ENCODE measurements around the gene ABCC2.
"Not testable (repeated sequence)": the region's sequence is repeated elsewhere in the genome, so short reads cannot be mapped to it uniquely, and the experiment has no call there.

ABCC2 gene

DNA sequence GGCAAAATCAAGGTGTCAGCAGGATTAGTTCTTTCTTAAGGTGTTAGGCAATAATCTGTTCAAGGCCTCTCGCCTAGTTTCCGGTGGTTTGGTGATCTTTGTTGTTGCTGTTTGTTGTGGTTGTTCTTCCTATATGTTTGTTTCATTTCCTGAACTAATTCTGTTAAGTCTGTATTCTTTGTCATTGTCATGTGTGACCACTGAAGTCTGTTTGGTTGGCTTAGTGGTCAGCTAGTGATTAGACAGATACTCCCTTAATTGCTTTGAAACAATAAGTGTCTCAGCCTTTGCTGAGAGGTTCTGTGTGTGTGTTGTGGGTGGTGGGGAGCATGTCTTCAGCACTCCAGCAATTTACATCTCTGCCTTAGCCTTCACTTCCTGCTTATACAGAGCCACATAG is 46.0 kb downstream of the ABCC2 start:
- ATAC-seq (ENCODE audit: low read depth) (no peak), DNase-seq (ENCODE audit: low spot score) (no peak)
- H3K36me3 ChIP-seq (ENCODE audit: low read depth), result no peaks in the 10 kb centered on the region
- no peaks in the 10 kb centered on the region for H3K27me3 ChIP-seq (ENCODE audit: insufficient read depth, poor library complexity, severe bottlenecking)
- no peak overlapping the region for H3K4me3 ChIP-seq (ENCODE audit: severe bottlenecking)
- H3K4me1 ChIP-seq (ENCODE audit: insufficient read depth, poor library complexity, severe bottlenecking), result no peaks in the 10 kb centered on the region
- H3K9me3 ChIP-seq (ENCODE audit: severe bottlenecking), result no peaks in the 10 kb centered on the region
- no peak for TF ChIP-seq CTCF (IDR thresholded peaks at IDR 0.05; ENCODE audit: poor library complexity, severe bottlenecking)
- no peak overlapping the region for H3K27ac ChIP-seq (ENCODE audit: poor library complexity, severe bottlenecking)

- Histone ChIP-seq H3K9me3 (ENCODE audit: severe bottlenecking) (no peaks in the 10 kb centered on the region), H3K27ac (ENCODE audit: poor library complexity, severe bottlenecking) (no peak overlapping the region), H3K27me3 (ENCODE audit: insufficient read depth, poor library complexity, severe bottlenecking) (no peaks in the 10 kb centered on the region), H3K4me3 (ENCODE audit: severe bottlenecking) (no peak overlapping the region), H3K4me1 (ENCODE audit: insufficient read depth, poor library complexity, severe bottlenecking) (peaks cover 12% of the 10 kb centered on the region), H3K36me3 (ENCODE audit: low read depth) (no peaks in the 10 kb centered on the region)
- TF ChIP-seq CTCF (IDR thresholded peaks at IDR 0.05; ENCODE audit: poor library complexity, severe bottlenecking), result no peak
- ATAC-seq (ENCODE audit: low read depth) (no peak), DNase-seq (ENCODE audit: low spot score) (no peak)
These were observed 50.0 kb downstream of the ABCC2 start for GRCh38 chr10:99832439-99832838.

- Histone ChIP-seq H3K36me3 (ENCODE audit: low read depth) (no peaks in the 10 kb centered on the region), H3K27ac (ENCODE audit: poor library complexity, severe bottlenecking) (peak overlapping the region; percentile 68), H3K27me3 (ENCODE audit: insufficient read depth, poor library complexity, severe bottlenecking) (no peaks in the 10 kb centered on the region), H3K4me3 (ENCODE audit: severe bottlenecking) (no peak overlapping the region), H3K9me3 (ENCODE audit: severe bottlenecking) (no peaks in the 10 kb centered on the region), H3K4me1 (ENCODE audit: insufficient read depth, poor library complexity, severe bottlenecking) (peaks cover 12% of the 10 kb centered on the region)
- peak; percentile 99 for ATAC-seq (ENCODE audit: low read depth)
- DNase-seq (ENCODE audit: low spot score), result peak; percentile 68
- no peak for TF ChIP-seq CTCF (IDR thresholded peaks at IDR 0.05; ENCODE audit: poor library complexity, severe bottlenecking)
These were observed 52.0 kb downstream of the ABCC2 start for GRCh38 chr10:99834410-99834809.

DNA sequence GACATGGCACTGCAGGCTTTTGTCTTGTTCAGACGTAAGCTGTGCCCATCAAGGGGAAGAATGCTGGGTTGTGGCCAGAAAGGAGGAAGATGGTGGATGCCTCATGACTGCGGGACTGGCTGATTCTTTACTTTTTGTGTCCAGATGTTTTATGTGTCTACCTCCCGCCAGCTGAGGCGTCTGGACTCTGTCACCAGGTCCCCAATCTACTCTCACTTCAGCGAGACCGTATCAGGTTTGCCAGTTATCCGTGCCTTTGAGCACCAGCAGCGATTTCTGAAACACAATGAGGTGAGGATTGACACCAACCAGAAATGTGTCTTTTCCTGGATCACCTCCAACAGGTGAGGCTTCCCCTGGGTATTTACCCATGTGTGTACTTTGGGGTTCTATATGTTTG is 53.5 kb downstream of the ABCC2 start:
- H3K9me3 ChIP-seq (ENCODE audit: severe bottlenecking), result no peaks in the 10 kb centered on the region
- no peak for TF ChIP-seq CTCF (IDR thresholded peaks at IDR 0.05; ENCODE audit: poor library complexity, severe bottlenecking)
- H3K4me3 ChIP-seq (ENCODE audit: severe bottlenecking), result no peak overlapping the region
- no peak for ATAC-seq (ENCODE audit: low read depth)
- H3K27ac ChIP-seq (ENCODE audit: poor library complexity, severe bottlenecking), result no peak overlapping the region
- no peaks in the 10 kb centered on the region for H3K27me3 ChIP-seq (ENCODE audit: insufficient read depth, poor library complexity, severe bottlenecking)
- no peaks in the 10 kb centered on the region for H3K36me3 ChIP-seq (ENCODE audit: low read depth)
- no peak for DNase-seq (ENCODE audit: low spot score)
- H3K4me1 ChIP-seq (ENCODE audit: insufficient read depth, poor library complexity, severe bottlenecking), result peaks cover 12% of the 10 kb centered on the region

- Histone ChIP-seq H3K4me3 (ENCODE audit: severe bottlenecking) (no peak overlapping the region), H3K27me3 (ENCODE audit: insufficient read depth, poor library complexity, severe bottlenecking) (no peaks in the 10 kb centered on the region), H3K9me3 (ENCODE audit: severe bottlenecking) (no peaks in the 10 kb centered on the region), H3K27ac (ENCODE audit: poor library complexity, severe bottlenecking) (no peak overlapping the region), H3K4me1 (ENCODE audit: insufficient read depth, poor library complexity, severe bottlenecking) (peaks cover 12% of the 10 kb centered on the region), H3K36me3 (ENCODE audit: low read depth) (no peaks in the 10 kb centered on the region)
- DNase-seq (ENCODE audit: low spot score) (no peak), ATAC-seq (ENCODE audit: low read depth) (no peak)
- TF ChIP-seq CTCF (IDR thresholded peaks at IDR 0.05; ENCODE audit: poor library complexity, severe bottlenecking), result no peak
These were observed 54.3 kb downstream of the ABCC2 start for GRCh38 chr10:99836711-99837110.

DNA sequence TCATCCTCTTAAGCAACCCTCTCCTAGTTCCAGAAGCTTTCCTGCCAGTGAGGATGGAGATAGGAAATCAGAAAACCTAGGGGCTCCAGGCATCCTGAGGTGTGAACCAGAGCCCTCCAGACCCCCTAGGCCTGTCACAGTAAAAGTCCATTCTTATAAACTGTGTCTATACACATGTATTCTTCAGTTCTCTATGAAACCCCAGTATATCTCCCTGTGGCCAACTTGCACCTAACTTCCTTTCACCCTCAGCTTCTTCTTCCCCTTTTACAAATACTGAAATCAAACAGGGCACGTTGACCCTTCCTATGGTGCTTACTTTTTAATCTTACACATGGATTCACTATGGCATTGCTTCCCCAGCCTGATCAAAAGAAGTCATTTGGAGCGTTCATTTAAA is 58.4 kb downstream of the ABCC2 start:
- not testable (repeated sequence) for H3K27me3 ChIP-seq (ENCODE audit: insufficient read depth, poor library complexity, severe bottlenecking); H3K36me3 ChIP-seq (ENCODE audit: low read depth); DNase-seq (ENCODE audit: low spot score); H3K9me3 ChIP-seq (ENCODE audit: severe bottlenecking); H3K4me1 ChIP-seq (ENCODE audit: insufficient read depth, poor library complexity, severe bottlenecking); H3K4me3 ChIP-seq (ENCODE audit: severe bottlenecking); H3K27ac ChIP-seq (ENCODE audit: poor library complexity, severe bottlenecking); ATAC-seq (ENCODE audit: low read depth)

All from RWPE2 (cell line).